PC-3 (cell line): Measurements from ENCODE around the gene CFAP65. TPM values are rescaled to one million over a fixed set of nuclear protein-coding genes. Genes with fewer than 3 reads are reported as not detected.

ENCODE experiments used
- ATAC-seq: fragments of 200-7000 bp; cut with Tn5 transposase; 2 replicates; pipeline ENCODE4 v1.9.1; 2020; ENCODE audit warnings: mild to moderate bottlenecking, moderate library complexity
- BruUV-seq: library from RNA; stranded (reverse); fragments of 400-500 nt; replicated peaks from 2 replicates; lab custom pipeline; 2021; lab: Mats Ljungman, UMichigan
- CTCF ChIA-PET: fragments of 300-600 bp; sonication (Branson Sonifier 250); formaldehyde crosslinking; loops from one replicate; lab custom pipeline; 2022; ENCODE audit warnings: antibody characterized with exemption; lab: Charles Lee
- POLR2A ChIA-PET: fragments of 300-600 bp; sonication (Branson Sonifier 250); formaldehyde crosslinking; loops from one replicate; lab custom pipeline; 2022; ENCODE audit warnings: antibody characterized with exemption; ENCODE audit not compliant: unreplicated experiment; lab: Charles Lee
- DNase-seq: peaks from one replicate; pipeline ENCODE4 v3.0.0-alpha.2; 2015
- H2AFZ ChIP-seq: fragments of 300-600 bp; sonication (generic); 2 replicates; pipeline ENCODE4 v1.6.0; 2016; ENCODE audit warnings: antibody characterized with exemption, low read length
- H3F3A ChIP-seq: fragments of 300-600 bp; sonication (generic); one replicate; pipeline ENCODE4 v1.6.0; 2017; ENCODE audit warnings: antibody characterized with exemption, low read length, control low read depth, mild to moderate bottlenecking; ENCODE audit not compliant: unreplicated experiment
- H3K27ac ChIP-seq: fragments of 300-600 bp; sonication (generic); 2 replicates; pipeline ENCODE4 v1.5.1; 2016; ENCODE audit warnings: mild to moderate bottlenecking, low read length
- H3K27me3 ChIP-seq: fragments of 300-600 bp; sonication (generic); 2 replicates; pipeline ENCODE4 v1.6.1; 2016; ENCODE audit warnings: low read length, mixed read lengths
- H3K36me3 ChIP-seq: fragments of 300-600 bp; sonication (generic); 2 replicates; pipeline ENCODE4 v1.6.1; 2016; ENCODE audit warnings: low read depth, mixed run types, low read length, mixed read lengths
- H3K4me1 ChIP-seq: fragments of 300-600 bp; sonication (generic); 2 replicates; pipeline ENCODE4 v1.5.1; 2016; ENCODE audit warnings: low read length; ENCODE audit not compliant: insufficient read depth
- H3K4me2 ChIP-seq: fragments of 300-600 bp; sonication (generic); 2 replicates; pipeline ENCODE4 v1.6.0; 2016; ENCODE audit warnings: low read length
- H3K4me3 ChIP-seq: fragments of 300-600 bp; sonication (generic); 2 replicates; pipeline ENCODE4 v1.5.1; 2016; ENCODE audit warnings: mild to moderate bottlenecking, low read length, mixed read lengths
- H3K79me2 ChIP-seq: fragments of 300-600 bp; sonication (generic); 2 replicates; pipeline ENCODE4 v1.6.1; 2017; ENCODE audit warnings: low read length, mixed read lengths
- H3K9ac ChIP-seq: fragments of 300-600 bp; sonication (generic); 2 replicates; pipeline ENCODE4 v1.6.0; 2016; ENCODE audit warnings: mild to moderate bottlenecking, low read length
- H3K9me2 ChIP-seq: fragments of 300-600 bp; sonication (generic); replicated peaks from 2 replicates; pipeline ENCODE4 v1.6.1; 2016; ENCODE audit warnings: mixed run types, low read length, mixed read lengths
- H3K9me3 ChIP-seq: fragments of 300-600 bp; sonication (generic); 2 replicates; pipeline ENCODE4 v1.6.1; 2016; ENCODE audit warnings: low read length, mixed read lengths
- H4K20me1 ChIP-seq: fragments of 300-600 bp; sonication (generic); 2 replicates; pipeline ENCODE4 v1.6.1; 2016; ENCODE audit warnings: low read length, mixed read lengths
- EZH2 ChIP-seq: fragments of 300-600 bp; sonication (generic); IDR thresholded peaks from one replicate; pipeline ENCODE4 v1.6.1; 2017; ENCODE audit warnings: antibody characterized with exemption, mild to moderate bottlenecking, low read length; ENCODE audit not compliant: unreplicated experiment
- EZH2phosphoT487 ChIP-seq: fragments of 300-600 bp; sonication (generic); IDR thresholded peaks from 2 replicates; pipeline ENCODE4 v1.6.1; 2018; ENCODE audit warnings: mild to moderate bottlenecking, antibody characterized with exemption, low read length, borderline replicate concordance
- intact Hi-C: fragments of 100-400 bp; cut with micrococcal nuclease; formaldehyde crosslinking; loops from 2 replicates; pipeline ENCODE4 v1.9.0; 2023
- total RNA-seq: library from RNA; depleted of rRNA; stranded (reverse); fragments of >200 nt; gene quantifications from 2 replicates; pipeline ENCODE4 v1.2.3, GENCODE V29; 2014
- TF ChIP-seq, protein P1 (sequence below): fragments of 300-600 bp; sonication (generic); conservative IDR thresholded peaks from 2 replicates; pipeline ENCODE4 v1.5.1; 2017; ENCODE audit warnings: antibody characterized with exemption, low read depth, mild to moderate bottlenecking, low read length

CFAP65 gene
- total RNA-seq, 1 experiment from 2014 or later = 0.18 TPM

DNA sequence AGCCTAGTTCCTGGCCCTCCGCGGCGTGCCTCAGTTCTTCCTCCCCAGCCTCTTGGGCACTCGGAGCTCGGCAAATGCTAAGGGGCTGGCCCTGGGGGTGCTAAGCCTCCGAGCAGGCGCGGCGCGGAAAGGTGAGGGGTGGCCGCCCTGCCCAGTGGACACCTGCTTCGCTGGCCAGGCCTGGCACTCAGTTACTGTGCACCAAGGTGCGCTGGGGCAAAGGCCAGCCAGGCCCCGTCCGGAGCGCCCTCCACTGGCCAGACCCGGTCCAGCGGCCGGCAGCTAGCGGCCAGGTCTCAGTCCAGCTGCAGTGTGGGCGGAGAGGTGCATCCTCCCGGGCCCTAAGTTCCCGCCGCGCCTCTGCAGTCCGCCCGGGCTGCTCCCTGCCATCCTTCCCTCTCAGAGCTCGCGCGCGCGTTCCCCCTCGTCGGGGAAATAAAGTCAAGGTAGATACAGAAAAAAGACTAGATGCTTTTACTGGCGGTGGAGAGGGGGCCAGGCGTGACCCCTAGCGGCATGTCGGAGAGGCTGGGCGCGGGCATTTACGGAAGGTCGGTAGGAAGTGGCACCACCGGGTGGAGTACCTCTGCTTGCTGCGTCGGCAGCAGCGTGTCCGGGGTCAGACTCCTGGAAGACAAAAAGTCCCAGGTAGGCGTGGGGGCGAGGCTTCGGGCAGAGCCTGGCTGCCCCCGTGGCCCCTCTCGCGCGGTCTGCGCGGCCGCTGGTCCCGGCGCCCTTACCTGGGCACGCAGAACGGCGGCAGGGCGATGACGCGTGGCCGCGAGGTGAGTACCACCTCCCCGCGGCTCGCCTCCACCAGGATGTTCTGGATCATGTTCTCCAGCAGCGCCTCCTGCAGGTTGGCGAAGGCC lies 38.7 kb downstream of the CFAP65 start:
- ATAC-seq = peak; percentile 61
- CTCF ChIA-PET = interaction anchor here (0.5 to 1.4 kb wide), 5 partner anchors 8 to 152 kb away, joined by 3 to 19 read pairs (median 5); no protein-coding TSS in a partner anchor
- intact Hi-C loops = no loop called here
- Histone ChIP-seq H3K27me3 (peaks cover 18% of the 10 kb centered on the region), H3K9me2 (no peaks in the 10 kb centered on the region), H3K79me2 (no peaks in the 10 kb centered on the region), H3K4me1 (peaks cover 23% of the 10 kb centered on the region), H2AFZ (peak overlapping the region; percentile 74), H3K27ac (no peak overlapping the region), H3K4me3 (peak overlapping the region; percentile 66), H3K9ac (peak overlapping the region; percentile 16; the same call in 1 of the 2 replicates), H3F3A (no peaks in the 10 kb centered on the region), H3K9me3 (no peaks in the 10 kb centered on the region), H3K4me2 (peak overlapping the region; percentile 83), H4K20me1 (no peaks in the 10 kb centered on the region), H3K36me3 (no peaks in the 10 kb centered on the region)
- TF ChIP-seq EZH2phosphoT487 = no peak
- TF ChIP-seq, protein P1, sequence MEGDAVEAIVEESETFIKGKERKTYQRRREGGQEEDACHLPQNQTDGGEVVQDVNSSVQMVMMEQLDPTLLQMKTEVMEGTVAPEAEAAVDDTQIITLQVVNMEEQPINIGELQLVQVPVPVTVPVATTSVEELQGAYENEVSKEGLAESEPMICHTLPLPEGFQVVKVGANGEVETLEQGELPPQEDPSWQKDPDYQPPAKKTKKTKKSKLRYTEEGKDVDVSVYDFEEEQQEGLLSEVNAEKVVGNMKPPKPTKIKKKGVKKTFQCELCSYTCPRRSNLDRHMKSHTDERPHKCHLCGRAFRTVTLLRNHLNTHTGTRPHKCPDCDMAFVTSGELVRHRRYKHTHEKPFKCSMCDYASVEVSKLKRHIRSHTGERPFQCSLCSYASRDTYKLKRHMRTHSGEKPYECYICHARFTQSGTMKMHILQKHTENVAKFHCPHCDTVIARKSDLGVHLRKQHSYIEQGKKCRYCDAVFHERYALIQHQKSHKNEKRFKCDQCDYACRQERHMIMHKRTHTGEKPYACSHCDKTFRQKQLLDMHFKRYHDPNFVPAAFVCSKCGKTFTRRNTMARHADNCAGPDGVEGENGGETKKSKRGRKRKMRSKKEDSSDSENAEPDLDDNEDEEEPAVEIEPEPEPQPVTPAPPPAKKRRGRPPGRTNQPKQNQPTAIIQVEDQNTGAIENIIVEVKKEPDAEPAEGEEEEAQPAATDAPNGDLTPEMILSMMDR = peak; percentile 64
- no peak for TF ChIP-seq EZH2
- POLR2A ChIA-PET = interaction anchor here (0.5 to 0.7 kb wide), 2 partner anchors 8 to 686 kb away, joined by 3 to 6 read pairs; no protein-coding TSS in a partner anchor
- DNase-seq = peak; percentile 74
- BruUV-seq = TSS peak; percentile 32

DNA sequence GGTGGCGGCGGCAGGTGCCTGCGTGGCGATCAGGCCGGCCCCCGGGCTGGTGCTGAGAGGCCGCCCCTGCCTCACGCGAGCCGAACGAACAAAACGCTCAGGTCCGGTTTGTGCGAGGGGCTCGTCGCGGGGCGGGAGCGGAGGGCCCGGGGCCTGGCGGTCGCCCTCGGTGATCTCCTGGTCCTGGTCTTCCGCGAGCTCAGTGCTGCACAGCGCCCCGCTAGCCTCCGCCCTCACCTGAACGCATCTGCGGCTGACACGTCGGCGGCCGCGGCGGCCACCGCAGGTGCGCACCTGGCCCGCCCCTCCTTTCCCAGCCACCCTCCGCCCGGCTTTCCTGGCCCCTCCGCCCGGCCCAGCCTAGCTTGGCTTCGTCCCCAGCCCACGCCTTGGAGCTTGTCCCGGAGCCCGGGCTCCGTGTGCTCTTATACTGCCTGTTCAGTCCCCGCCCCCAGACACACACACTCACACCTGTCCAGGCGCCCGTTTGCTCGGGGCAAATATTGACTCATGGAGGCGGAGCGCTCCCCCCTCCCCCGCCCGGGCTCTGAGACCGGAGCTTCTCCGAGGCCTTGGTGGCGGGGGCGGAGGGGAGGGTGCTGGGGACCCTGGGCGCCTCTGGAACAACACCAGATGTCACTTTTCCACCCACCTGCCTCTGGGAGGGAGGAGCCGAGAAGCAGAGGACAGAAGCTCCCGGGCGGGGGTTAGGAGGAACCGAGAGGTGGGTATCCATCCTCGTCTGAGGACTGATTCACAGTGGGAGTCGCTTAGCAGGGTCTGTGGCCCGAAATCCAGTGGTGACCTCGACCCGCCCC lies 39.5 kb downstream of the CFAP65 start:
- CTCF ChIA-PET = interaction anchor here (0.6 to 1.4 kb wide), 9 partner anchors 8 to 528 kb away, joined by 3 to 19 read pairs (median 4); no protein-coding TSS in a partner anchor
- Histone ChIP-seq H3K4me3 (peak overlapping the region; percentile 66), H3K36me3 (no peaks in the 10 kb centered on the region), H2AFZ (peak overlapping the region; percentile 74), H3K4me1 (peaks cover 23% of the 10 kb centered on the region), H3K9me2 (no peaks in the 10 kb centered on the region), H3K9me3 (no peaks in the 10 kb centered on the region), H3K27me3 (peaks cover 18% of the 10 kb centered on the region), H3K79me2 (no peaks in the 10 kb centered on the region), H4K20me1 (no peaks in the 10 kb centered on the region), H3K27ac (no peak overlapping the region), H3K4me2 (peak overlapping the region; percentile 83), H3F3A (no peaks in the 10 kb centered on the region), H3K9ac (peak overlapping the region; percentile 7; the same call in 1 of the 2 replicates)
- intact Hi-C loops = no loop called here
- peak; percentile 86 for DNase-seq
- TF ChIP-seq EZH2phosphoT487 (peak; percentile 84), EZH2 (no peak)
- BruUV-seq = no TSS peak
- peak; percentile 72 for ATAC-seq
- POLR2A ChIA-PET = interaction anchor here (0.6 to 0.7 kb wide), 2 partner anchors 122 to 687 kb away, joined by 3 to 5 read pairs; no protein-coding TSS in a partner anchor

DNA sequence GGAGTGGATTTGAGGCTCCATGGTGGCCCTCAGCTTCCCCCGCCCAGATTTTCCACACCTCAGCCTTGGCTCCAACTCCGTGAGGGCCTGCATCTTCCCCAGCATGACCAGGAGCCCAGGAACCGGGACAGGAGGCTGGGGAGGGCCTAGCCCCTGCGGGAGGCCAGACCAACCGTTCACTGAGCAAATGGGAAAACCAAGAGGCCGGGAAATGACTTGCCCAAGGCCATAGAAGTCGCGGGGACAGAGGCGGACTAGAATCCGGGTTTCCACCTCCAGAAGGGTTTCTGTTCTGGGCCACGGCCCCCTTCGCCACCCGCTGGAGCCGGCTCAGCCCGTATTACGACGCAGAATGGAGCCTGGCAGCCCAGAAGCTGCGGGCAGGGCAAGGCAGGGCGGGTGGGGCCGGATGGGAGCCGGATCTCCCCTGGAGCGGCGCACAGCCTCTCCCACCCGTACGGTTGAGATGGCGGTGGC lies 40.2 kb downstream of the CFAP65 start:
- DNase-seq (peak; percentile 6), ATAC-seq (peak; percentile 23)
- intact Hi-C loops = no loop called here
- Histone ChIP-seq H3F3A (no peaks in the 10 kb centered on the region), H4K20me1 (no peaks in the 10 kb centered on the region), H3K4me2 (peak overlapping the region; percentile 83), H3K9me2 (no peaks in the 10 kb centered on the region), H3K27me3 (peaks cover 18% of the 10 kb centered on the region), H3K9ac (peak overlapping the region; percentile 6; the same call in 1 of the 2 replicates), H2AFZ (peak overlapping the region; percentile 74), H3K4me3 (peak overlapping the region; percentile 66), H3K4me1 (peaks cover 29% of the 10 kb centered on the region), H3K9me3 (no peaks in the 10 kb centered on the region), H3K36me3 (no peaks in the 10 kb centered on the region), H3K27ac (no peak overlapping the region), H3K79me2 (no peaks in the 10 kb centered on the region)
- ChIA-PET CTCF (interaction anchor here (0.6 to 1.4 kb wide), 4 partner anchors 9 to 529 kb away, joined by 3 to 19 read pairs (median 4); no protein-coding TSS in a partner anchor), POLR2A (no interaction called here)
- no TSS peak for BruUV-seq
- TF ChIP-seq, protein P1 = no peak
- TF ChIP-seq EZH2 (no peak), EZH2phosphoT487 (no peak)
